Ovary (tissue), 3 donors: Measurements from ENCODE around the gene PCBP4.

Experiments used
- CTCF ChIP-seq, 3 donors: fragments of 450-650 bp in 2 of 3; fragments of 200-600 bp in 1 of 3; IDR thresholded peaks; one replicate each; pipeline versions ENCODE4 v1.5.1 to v1.8.0; 2016 to 2022; ENCODE audit warnings: antibody characterized with exemption in 3 of 3, mild to moderate bottlenecking in 1 of 3
- EP300 ChIP-seq: sonication (generic); formaldehyde crosslinking; IDR thresholded peaks from one replicate; pipeline ENCODE4 v1.6.1; 2017; ENCODE audit warnings: antibody characterized with exemption
- POLR2A ChIP-seq: fragments of 450-650 bp; IDR thresholded peaks from one replicate; pipeline ENCODE4 v1.6.1; 2017; ENCODE audit warnings: antibody characterized with exemption, mild to moderate bottlenecking, moderate library complexity
- donor health status: DM: no; HTN: no; CAD: no.

GRCh38 chr3:51958603-51959521, 8.4 kb downstream of the PCBP4 start:
- TF ChIP-seq POLR2A (no peak), CTCF (IDR thresholded peaks at IDR 0.05) (no peak), EP300 (no peak)
